LNCaP clone FGC (cell line): ENCODE results near the gene FYN.

Experiments
- DNase-seq: peaks from one replicate; pipeline ENCODE4 v3.0.0-alpha.2; 2011; ENCODE audit warnings: low read depth
- H3K4me3 ChIP-seq: 2 replicates; pipeline ENCODE4 v1.5.1; 2011; ENCODE audit warnings: mild to moderate bottlenecking, low read depth, low read length, control low read depth
- TF ChIP-seq, protein P1 (sequence below): IDR thresholded peaks from 2 replicates; pipeline ENCODE4 v1.5.1; 2012; ENCODE audit warnings: mild to moderate bottlenecking; ENCODE audit not compliant: control insufficient read depth, insufficient read depth; ENCODE audit errors: extremely low read depth

The FYN gene

DNA sequence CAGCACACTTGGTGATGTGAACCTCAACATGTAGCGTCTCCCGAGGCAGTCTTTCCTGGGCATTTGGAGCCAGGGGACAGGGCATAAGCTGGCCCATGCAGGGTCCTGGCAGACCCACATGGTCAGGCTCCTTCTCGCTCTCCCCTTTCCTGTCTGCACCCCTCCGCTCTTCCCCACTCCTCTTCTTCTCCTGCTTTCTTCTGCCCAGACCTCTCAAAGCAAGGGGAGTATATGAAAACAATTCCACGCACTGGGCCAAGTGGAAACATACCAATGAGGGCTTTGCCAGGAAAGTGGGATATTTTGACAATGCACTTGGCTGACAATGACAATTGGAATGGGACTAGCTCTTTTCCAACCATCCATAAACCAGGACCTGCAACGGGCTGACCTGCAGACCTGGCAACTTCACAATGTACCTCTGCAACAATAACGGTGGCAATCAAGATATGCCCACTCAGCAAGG is 208.7 kb downstream of the FYN start:
- no peak overlapping the region for H3K4me3 ChIP-seq
- no peak for DNase-seq
- TF ChIP-seq, protein P1, sequence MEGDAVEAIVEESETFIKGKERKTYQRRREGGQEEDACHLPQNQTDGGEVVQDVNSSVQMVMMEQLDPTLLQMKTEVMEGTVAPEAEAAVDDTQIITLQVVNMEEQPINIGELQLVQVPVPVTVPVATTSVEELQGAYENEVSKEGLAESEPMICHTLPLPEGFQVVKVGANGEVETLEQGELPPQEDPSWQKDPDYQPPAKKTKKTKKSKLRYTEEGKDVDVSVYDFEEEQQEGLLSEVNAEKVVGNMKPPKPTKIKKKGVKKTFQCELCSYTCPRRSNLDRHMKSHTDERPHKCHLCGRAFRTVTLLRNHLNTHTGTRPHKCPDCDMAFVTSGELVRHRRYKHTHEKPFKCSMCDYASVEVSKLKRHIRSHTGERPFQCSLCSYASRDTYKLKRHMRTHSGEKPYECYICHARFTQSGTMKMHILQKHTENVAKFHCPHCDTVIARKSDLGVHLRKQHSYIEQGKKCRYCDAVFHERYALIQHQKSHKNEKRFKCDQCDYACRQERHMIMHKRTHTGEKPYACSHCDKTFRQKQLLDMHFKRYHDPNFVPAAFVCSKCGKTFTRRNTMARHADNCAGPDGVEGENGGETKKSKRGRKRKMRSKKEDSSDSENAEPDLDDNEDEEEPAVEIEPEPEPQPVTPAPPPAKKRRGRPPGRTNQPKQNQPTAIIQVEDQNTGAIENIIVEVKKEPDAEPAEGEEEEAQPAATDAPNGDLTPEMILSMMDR, result no peak

DNA sequence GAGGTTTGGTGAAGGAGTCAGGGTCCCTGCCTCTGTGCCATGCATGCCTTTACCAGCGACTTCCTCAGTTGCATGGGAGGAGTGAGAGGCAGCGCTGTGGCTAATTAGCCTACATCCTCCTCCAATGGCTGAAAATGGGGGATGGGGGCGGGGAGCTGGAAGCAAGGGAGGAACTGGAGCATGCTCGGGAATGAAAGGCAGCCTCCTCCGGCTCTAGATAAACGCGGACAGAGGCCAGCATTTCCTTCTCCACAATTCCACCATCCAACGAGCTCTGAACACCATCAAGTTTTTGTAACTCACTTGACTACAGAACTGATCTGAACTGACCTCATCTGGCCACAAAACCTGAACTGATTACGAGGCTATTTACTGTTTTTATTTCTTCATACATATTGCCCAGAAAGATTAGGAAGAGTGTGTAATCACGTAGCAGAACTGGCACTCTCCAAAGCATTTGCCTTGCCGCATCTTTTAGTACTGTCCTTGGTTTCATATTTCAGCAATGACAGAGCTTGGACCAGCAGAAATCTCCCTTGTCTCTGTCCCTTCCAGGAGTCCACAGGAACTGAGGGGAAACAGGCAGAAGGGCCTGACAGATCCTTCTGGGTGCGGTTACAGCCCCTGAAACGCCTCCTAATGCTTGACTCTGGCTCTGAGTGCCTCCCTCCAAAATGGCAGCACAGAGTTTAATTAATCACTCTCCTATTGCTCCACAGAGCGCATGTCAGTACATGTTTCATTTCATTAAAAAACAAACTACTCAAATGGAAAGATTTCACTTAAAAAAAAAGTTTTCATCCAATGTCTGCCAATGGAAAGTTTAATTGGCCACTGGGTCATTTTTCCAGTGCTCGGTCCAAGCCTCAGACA is 209.3 kb downstream of the FYN start:
- TF ChIP-seq, protein P1, result no peak
- no peak for DNase-seq

GRCh38 chr6:111662794-111663593 is 210.3 kb downstream of the FYN start:
- H3K4me3 ChIP-seq, result no peak overlapping the region
- no peak for DNase-seq
- TF ChIP-seq, protein P1, result no peak

More for the DNA sequence above, 209.3 kb downstream of the FYN start:
- no peak overlapping the region for H3K4me3 ChIP-seq

GRCh38 chr6:111662072-111662793 is 211.0 kb downstream of the FYN start:
- peak; percentile 84 for DNase-seq
- H3K4me3 ChIP-seq, result no peak overlapping the region
- TF ChIP-seq, protein P1, result no peak

GRCh38 chr6:111661541-111662061 is 211.7 kb downstream of the FYN start:
- H3K4me3 ChIP-seq, result no peak overlapping the region

DNA sequence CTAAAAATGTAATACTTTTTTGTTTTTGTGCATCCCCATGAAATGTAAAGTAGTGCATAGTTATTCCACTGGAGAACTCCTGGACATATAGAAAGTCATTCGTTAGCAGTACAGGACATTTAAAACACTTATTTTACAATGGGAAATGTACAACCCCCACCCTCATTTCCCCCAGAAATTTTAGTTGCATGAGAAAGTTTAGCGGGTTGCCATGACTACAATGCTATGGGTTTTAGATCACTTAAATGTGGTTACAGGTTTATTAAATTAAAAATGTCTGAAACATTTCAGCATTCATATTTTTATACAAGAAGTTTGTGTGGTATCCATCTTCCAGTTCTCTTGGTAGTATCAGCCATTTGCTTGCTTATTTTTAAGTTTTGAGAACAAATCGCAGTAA is 212.7 kb downstream of the FYN start:
- no peak for DNase-seq
- no peak overlapping the region for H3K4me3 ChIP-seq
- TF ChIP-seq, protein P1, result no peak

More at GRCh38 chr6:111661541-111662061, 211.7 kb downstream of the FYN start:
- DNase-seq, result no peak
- TF ChIP-seq, protein P1, result no peak
